ENCODE results near the gene TLK1. TPM values are rescaled to one million over a fixed set of nuclear protein-coding genes. Genes with fewer than 3 reads are reported as not detected.

TLK1 gene
- total and polyA plus RNA-seq, 10 of the 15 experiments (the other 5 are each of a cell fraction or from before 2014, with no cell fraction given), result 25.1 to 126 (median 57.3) TPM

DNA sequence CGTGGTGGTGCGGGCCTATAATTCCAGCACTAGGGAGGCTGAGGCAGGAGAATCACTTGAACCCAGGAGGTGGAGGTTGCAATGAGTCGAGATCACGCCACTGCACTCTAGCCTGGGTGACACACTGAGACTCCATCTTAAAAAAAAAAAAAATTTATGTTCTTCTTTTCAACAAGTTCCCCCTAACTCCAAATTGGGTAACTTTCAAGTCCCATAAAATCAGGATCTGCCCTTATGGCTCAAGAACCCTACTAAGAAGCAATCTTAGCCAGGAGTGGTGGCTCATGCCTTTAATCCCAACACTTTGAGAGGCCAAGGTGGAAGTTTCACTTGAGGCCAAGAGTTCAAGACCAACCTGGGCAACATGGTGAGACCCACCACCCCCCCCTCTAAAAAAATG is 30.3 kb upstream of the TLK1 start (continued):
- TF ChIP-seq, protein P1, sequence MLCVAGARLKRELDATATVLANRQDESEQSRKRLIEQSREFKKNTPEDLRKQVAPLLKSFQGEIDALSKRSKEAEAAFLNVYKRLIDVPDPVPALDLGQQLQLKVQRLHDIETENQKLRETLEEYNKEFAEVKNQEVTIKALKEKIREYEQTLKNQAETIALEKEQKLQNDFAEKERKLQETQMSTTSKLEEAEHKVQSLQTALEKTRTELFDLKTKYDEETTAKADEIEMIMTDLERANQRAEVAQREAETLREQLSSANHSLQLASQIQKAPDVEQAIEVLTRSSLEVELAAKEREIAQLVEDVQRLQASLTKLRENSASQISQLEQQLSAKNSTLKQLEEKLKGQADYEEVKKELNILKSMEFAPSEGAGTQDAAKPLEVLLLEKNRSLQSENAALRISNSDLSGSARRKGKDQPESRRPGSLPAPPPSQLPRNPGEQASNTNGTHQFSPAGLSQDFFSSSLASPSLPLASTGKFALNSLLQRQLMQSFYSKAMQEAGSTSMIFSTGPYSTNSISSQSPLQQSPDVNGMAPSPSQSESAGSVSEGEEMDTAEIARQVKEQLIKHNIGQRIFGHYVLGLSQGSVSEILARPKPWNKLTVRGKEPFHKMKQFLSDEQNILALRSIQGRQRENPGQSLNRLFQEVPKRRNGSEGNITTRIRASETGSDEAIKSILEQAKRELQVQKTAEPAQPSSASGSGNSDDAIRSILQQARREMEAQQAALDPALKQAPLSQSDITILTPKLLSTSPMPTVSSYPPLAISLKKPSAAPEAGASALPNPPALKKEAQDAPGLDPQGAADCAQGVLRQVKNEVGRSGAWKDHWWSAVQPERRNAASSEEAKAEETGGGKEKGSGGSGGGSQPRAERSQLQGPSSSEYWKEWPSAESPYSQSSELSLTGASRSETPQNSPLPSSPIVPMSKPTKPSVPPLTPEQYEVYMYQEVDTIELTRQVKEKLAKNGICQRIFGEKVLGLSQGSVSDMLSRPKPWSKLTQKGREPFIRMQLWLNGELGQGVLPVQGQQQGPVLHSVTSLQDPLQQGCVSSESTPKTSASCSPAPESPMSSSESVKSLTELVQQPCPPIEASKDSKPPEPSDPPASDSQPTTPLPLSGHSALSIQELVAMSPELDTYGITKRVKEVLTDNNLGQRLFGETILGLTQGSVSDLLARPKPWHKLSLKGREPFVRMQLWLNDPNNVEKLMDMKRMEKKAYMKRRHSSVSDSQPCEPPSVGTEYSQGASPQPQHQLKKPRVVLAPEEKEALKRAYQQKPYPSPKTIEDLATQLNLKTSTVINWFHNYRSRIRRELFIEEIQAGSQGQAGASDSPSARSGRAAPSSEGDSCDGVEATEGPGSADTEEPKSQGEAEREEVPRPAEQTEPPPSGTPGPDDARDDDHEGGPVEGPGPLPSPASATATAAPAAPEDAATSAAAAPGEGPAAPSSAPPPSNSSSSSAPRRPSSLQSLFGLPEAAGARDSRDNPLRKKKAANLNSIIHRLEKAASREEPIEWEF (IDR thresholded peaks at IDR 0.05; ENCODE audit: insufficient replicate concordance, low read depth, low read length), result no peak
- TF ChIP-seq MTA2 (IDR thresholded peaks at IDR 0.05; ENCODE audit: low read depth) (no peak), RFX5 (IDR thresholded peaks at IDR 0.05; ENCODE audit: low read depth, low read length) (no peak), PAX5 (IDR thresholded peaks at IDR 0.05; ENCODE audit: borderline replicate concordance, low read depth, low read length) (no peak), STAT1 (conservative IDR thresholded peaks at IDR 0.05) (no peak)
- TF ChIP-seq, protein P2, sequence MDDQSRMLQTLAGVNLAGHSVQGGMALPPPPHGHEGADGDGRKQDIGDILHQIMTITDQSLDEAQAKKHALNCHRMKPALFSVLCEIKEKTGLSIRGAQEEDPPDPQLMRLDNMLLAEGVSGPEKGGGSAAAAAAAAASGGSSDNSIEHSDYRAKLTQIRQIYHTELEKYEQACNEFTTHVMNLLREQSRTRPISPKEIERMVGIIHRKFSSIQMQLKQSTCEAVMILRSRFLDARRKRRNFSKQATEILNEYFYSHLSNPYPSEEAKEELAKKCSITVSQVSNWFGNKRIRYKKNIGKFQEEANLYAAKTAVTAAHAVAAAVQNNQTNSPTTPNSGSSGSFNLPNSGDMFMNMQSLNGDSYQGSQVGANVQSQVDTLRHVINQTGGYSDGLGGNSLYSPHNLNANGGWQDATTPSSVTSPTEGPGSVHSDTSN (IDR thresholded peaks at IDR 0.05; ENCODE audit: insufficient replicate concordance, low read depth, low read length), result no peak

DNA sequence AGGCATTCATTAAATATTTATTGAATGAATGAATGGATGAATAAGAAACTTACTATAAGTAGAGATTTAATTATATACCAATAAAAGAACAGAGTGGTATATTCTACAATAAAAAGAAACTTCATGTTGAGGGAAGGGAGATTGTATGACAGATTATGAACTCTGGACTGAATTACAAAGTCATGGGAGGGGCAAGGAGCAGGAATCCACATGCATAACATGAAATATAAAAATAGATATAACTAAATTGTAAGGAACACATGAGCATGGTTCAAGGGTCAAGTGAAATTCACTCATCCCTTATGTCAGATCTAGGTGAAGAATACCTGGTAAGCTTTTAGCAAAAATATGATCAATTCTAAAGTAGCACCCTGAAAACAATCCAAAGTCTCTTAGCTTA is 27.1 kb upstream of the TLK1 start:
- in situ Hi-C loops (cut with MboI), result no loop called here
- Histone ChIP-seq H2AFZ (ENCODE audit: control insufficient read depth, low read depth, low read length) (no peak overlapping the region), H3K27ac (ENCODE audit: control insufficient read depth, insufficient read depth) (no peak overlapping the region), H3K79me2 (ENCODE audit: control insufficient read depth, insufficient read depth, low read length) (no peaks in the 10 kb centered on the region), H4K20me1 (ENCODE audit: control insufficient read depth, insufficient read depth) (no peaks in the 10 kb centered on the region), H3K9ac (ENCODE audit: control insufficient read depth, insufficient read depth, low read length) (no peak overlapping the region), H3K9me3 (replicated peaks; ENCODE audit: control insufficient read depth, insufficient read depth, low read length) (no peaks in the 10 kb centered on the region), H3K4me3 (no peak overlapping the region), H3K27me3 (replicated peaks in 1 of 2; ENCODE audit: control insufficient read depth in 2 of 2, insufficient read depth in 2 of 2, low read length in 1 of 2) (no peaks in the 10 kb centered on the region), H3K4me2 (ENCODE audit: control insufficient read depth, insufficient read depth) (no peak overlapping the region), H3K36me3 (ENCODE audit: control insufficient read depth in 2 of 2, insufficient read depth in 2 of 2, low read length in 1 of 2) (no peaks in the 10 kb centered on the region), H3K4me1 (ENCODE audit: control insufficient read depth, insufficient read depth, low read length) (no peaks in the 10 kb centered on the region)
- ChIA-PET RAD21 (ENCODE audit: unreplicated experiment) (no interaction called here), POLR2A (interaction anchor here (0.7 kb wide), 1 partner anchor 10 kb away, joined by 5 read pairs; no protein-coding TSS in a partner anchor), CTCF (interaction anchor here (0.7 to 1.0 kb wide), 2 partner anchors 79 to 102 kb away, joined by 3 to 4 read pairs; no protein-coding TSS in a partner anchor), SMC1A (ENCODE audit: uncharacterized antibody, unreplicated experiment) (interaction anchor here (0.7 to 1.5 kb wide), 3 partner anchors 13 to 56 kb away, joined by 3 to 4 read pairs (median 3); no protein-coding TSS in a partner anchor)
- FAIRE-seq (no peak), ATAC-seq (no peak), DNase-seq (ENCODE audit: low read depth, low spot score) (no peak)
- intact Hi-C loops (cut with micrococcal nuclease; ENCODE audit: unreplicated experiment), result no loop called here
- no TSS peak for BruUV-seq (replicated peaks)
- TF ChIP-seq, protein P3, sequence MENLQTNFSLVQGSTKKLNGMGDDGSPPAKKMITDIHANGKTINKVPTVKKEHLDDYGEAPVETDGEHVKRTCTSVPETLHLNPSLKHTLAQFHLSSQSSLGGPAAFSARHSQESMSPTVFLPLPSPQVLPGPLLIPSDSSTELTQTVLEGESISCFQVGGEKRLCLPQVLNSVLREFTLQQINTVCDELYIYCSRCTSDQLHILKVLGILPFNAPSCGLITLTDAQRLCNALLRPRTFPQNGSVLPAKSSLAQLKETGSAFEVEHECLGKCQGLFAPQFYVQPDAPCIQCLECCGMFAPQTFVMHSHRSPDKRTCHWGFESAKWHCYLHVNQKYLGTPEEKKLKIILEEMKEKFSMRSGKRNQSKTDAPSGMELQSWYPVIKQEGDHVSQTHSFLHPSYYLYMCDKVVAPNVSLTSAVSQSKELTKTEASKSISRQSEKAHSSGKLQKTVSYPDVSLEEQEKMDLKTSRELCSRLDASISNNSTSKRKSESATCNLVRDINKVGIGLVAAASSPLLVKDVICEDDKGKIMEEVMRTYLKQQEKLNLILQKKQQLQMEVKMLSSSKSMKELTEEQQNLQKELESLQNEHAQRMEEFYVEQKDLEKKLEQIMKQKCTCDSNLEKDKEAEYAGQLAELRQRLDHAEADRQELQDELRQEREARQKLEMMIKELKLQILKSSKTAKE (IDR thresholded peaks at IDR 0.05; ENCODE audit: low read depth, poor library complexity, severe bottlenecking), result no peak
- TF ChIP-seq IKZF2 (IDR thresholded peaks at IDR 0.05) (no peak), CBX5 (IDR thresholded peaks at IDR 0.05; ENCODE audit: low read depth) (no peak), TCF12 (IDR thresholded peaks at IDR 0.05; ENCODE audit: low read depth, low read length) (no peak), PAX5 (IDR thresholded peaks at IDR 0.05; ENCODE audit: borderline replicate concordance, low read depth, low read length) (no peak), RAD21 (IDR thresholded peaks at IDR 0.05; ENCODE audit: insufficient read depth, low read depth, low read length) (no peak), FOXM1 (IDR thresholded peaks at IDR 0.05; ENCODE audit: low read depth, low read length) (no peak)
- TF ChIP-seq, protein P4, sequence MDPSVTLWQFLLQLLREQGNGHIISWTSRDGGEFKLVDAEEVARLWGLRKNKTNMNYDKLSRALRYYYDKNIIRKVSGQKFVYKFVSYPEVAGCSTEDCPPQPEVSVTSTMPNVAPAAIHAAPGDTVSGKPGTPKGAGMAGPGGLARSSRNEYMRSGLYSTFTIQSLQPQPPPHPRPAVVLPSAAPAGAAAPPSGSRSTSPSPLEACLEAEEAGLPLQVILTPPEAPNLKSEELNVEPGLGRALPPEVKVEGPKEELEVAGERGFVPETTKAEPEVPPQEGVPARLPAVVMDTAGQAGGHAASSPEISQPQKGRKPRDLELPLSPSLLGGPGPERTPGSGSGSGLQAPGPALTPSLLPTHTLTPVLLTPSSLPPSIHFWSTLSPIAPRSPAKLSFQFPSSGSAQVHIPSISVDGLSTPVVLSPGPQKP (IDR thresholded peaks at IDR 0.05; ENCODE audit: low read depth, low read length), result no peak
